NCI-H2171 treated with DMSO at 0.1 percent for 48 hours (cell line): ENCODE results near the gene ANKS1A.
A peak's percentile ranks its signal among the peaks of the same experiment; 100 is the strongest.

Experiments used
- DNase-seq: peaks from one replicate; lab custom pipeline; 2025; lab: John Stamatoyannopoulos, UW

Gene ANKS1A

DNA sequence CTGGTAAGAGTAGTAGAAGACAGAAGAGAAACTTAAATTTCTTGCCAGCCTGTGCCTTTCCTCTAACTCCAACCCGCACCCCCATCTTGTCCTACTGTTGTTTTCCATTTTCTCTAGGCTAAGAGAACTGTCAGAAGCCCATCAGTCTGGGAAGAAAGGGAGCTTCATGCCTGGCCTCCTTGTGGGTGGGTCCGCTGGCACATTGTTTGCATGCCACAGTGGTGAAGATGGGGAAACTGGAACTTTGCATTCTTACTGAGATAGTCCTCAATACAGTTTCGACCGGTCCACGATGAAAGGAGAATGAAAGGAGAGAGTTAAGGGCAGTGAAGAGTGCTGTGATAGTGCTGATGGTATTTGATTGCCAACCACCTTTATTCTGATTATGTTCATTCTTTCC lies 149.0 kb downstream of the ANKS1A start:
- DNase-seq, result no peak

DNA sequence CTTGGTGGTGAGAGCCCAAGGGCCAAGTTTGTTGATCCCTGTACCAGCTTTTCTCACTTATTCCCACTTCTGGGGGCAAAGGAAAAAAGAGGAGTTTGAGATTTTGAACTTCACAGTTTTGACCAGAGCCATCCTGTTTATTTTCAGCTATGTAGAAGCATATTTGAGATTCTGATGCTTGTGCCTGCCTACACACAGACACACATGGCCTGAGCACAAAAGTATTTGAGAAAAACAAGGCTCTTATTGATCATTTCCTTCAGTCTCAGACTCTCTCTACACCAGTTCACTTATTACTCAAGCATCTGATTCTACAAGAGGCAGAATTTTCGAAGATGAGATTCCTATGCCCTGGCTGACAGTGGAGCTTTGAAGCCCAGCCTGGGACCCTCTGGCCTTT lies 151.3 kb downstream of the ANKS1A start:
- DNase-seq, result no peak

DNA sequence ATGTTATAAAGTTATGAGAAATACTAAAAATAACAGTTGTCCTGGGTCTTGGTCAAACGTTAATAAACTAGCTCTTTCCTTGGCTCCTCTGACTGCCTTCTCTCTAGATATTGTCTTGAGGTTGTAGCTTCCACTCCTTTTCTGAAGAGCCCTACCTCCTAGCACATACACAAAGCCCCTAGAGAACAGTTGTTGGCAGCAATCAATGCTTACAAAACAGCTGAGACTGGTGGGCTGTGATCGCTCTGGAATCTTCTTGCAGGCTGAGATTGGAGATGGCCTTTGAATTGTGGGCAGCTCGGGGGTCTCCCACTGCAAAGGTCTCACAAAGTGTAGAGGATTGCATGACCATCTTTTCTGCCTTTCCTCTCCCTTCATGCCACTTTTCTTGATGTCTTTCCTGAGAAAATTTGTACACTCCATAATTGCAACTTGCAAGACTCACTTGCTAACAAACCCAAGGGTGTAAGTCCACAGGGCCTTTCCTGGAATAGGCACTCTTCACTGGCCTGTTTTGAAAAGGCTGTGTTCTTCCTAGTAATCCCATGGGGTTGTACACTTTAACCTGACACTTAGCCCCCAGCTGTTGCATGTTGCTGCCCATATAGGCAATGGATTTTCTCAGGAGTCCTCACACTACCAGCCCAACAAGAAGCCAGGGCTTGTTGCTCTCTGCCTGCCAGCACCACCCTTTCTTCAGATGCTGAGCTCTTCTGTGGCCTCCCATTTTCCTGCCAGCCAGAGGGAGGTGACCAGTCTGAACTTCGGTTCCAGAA lies 152.2 kb downstream of the ANKS1A start:
- DNase-seq, result peak; percentile 30

DNA sequence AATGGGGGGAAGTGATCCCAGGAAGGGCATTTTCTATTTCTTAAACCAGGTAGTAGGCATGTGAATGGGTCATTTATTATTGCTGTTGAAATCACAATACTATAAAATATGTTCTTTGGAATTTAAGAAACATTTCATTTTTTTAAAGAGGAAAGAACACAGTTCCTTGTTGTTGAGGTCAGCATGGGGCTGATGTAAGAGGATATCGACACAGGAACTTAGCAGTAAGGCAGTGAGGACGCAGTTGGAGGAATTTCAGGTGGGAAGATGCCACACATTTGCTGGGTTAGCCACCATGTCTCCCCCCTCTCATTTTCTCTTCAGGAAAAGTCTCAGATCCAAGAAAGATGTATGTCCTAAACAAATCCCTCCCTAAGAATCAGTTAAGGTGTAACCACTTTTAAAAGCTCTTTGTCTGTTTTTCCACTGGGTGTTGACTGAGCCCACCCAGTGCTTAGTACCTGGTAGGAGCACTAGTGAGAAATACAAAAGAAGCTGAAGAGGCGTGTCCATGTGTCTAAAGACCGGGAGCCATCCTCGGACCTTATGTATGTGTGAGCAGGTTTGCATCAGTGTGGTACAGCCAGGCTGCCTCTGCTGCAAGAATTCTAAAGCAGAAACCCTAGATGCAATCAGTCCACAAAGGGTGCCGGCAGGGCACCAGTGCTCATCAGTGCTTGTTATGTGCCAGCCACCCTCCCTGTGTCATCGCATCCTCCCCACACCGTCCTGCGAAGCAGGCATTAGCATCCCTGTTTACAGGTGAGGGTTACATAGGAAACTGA lies 153.2 kb downstream of the ANKS1A start:
- no peak for DNase-seq

DNA sequence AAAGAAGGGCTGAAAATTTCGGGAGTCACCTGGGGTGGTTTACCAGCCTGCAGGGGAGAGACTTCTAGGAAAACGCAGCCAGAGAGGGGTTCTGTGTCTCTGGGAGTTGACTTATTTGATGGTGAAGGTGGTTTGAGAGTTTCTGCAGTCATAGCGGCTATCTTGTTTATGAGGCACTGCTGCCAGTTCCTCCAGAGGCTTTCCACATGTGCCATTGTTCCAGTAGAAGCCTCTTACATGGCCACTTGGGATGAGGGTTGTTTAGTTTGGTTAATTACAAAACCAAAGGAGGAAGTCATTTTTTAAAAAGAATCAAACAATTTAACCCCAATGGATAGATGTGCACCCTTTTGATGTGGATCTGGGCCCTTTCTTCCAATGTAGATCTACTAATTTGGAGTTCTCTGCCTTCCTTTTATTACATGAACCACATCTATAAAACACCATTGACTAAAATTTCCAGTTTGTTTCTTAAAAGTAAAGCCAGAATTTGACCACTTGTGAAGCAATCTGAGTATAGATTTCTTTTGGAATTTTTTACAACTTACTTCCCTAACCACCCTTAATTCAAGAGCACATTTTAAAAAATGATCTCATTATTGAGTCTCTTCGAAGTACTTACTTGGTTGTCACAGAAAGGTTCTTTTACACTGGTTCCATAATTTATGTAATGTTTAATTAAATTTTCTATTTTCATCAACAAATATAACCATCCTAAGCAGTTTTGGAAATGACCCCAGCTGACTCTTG lies 154.5 kb downstream of the ANKS1A start:
- no peak for DNase-seq

GRCh38 chr6:35044145-35044745 lies 155.2 kb downstream of the ANKS1A start:
- no peak for DNase-seq

- peak; percentile 89 for DNase-seq
Observed at GRCh38 chr6:35044761-35045421, 155.8 kb downstream of the ANKS1A start.

- no peak for DNase-seq
Observed at GRCh38 chr6:35046103-35046502, 157.0 kb downstream of the ANKS1A start.

GRCh38 chr6:35046862-35047261 lies 157.8 kb downstream of the ANKS1A start:
- peak; percentile 12 for DNase-seq

DNA sequence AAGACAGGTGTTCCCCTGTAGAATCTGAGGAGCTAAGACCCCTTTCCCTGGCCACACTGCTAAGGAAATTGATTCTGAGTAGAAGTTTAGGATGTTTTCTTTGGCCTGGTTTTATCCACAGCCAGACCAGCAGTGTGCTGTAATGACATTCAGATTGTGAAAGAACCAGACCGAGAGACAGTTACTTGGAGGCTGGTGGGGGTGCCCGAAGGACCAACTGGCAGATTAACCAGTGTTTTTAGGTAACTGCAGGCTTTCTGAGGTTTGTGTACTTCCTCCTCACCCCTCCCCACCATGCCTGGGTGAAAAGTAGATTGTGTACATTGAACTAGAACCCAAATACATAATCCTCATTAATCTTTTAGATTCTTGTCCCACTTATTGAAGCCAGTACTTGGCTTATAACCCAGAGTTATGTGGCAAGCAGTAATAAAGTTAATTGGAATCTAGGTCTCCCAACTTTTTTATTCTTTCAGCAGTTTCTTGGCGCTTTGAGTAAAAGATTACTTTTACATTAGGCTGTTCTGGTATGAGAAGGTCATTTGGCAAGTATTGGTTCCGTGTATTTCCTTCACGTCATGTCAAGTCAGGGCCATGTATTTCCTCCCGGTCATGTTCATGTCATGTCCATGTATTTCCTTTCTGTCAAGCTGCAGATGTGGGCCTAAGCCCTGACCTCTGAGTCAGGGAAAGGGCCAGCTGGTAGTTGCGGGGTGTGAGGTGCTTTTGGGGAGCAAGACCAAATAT lies 158.4 kb downstream of the ANKS1A start:
- DNase-seq, result no peak

- no peak for DNase-seq
Observed at GRCh38 chr6:35048031-35048613, 159.1 kb downstream of the ANKS1A start.

GRCh38 chr6:35048631-35049083 lies 159.6 kb downstream of the ANKS1A start:
- DNase-seq, result peak; percentile 82

GRCh38 chr6:35049156-35049735 lies 160.2 kb downstream of the ANKS1A start:
- no peak for DNase-seq

DNA sequence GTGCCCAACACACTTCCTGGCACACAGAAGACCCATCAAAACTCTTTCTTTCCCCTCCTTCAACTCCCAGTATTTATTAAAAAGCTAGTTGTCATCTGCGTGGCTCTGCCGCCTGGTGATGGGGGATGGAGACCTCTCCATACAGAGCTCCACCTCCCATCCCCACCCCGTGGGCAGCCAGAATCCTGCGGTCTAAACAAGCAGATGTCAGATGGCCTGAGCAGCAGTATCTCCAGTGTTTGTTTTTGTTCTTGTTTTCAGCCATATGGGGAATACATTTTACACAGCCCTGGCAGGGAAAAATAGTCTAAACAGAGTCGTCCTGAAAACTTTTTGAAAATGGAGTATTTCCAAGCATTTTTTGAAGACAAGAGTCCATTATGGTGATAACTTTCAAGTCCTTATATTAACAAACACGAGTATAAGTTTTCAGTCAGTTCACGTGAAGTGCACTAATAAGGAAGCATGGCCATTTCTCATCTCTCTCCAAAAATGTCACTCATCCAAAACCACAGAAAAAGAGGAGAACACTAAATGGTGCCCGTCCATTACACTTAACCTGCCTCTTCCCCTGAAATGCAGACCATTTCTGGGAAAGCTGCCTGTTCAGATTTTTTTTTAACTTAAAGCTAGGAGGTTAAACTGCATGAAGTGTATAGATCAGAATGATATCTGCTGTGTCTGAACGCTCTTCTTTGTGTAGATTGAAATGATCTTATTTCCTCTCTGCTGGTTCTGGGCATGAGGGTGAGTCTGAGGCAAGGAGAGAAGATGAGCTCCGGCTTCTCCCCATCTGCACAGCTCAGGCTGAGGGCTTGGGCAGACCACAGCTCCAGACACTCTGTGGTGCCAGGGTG lies 161.1 kb downstream of the ANKS1A start:
- DNase-seq, result peak; percentile 89

GRCh38 chr6:35050757-35051330 lies 161.8 kb downstream of the ANKS1A start:
- no peak for DNase-seq

- no peak for DNase-seq
Observed at GRCh38 chr6:35051396-35051795, 162.3 kb downstream of the ANKS1A start.

DNA sequence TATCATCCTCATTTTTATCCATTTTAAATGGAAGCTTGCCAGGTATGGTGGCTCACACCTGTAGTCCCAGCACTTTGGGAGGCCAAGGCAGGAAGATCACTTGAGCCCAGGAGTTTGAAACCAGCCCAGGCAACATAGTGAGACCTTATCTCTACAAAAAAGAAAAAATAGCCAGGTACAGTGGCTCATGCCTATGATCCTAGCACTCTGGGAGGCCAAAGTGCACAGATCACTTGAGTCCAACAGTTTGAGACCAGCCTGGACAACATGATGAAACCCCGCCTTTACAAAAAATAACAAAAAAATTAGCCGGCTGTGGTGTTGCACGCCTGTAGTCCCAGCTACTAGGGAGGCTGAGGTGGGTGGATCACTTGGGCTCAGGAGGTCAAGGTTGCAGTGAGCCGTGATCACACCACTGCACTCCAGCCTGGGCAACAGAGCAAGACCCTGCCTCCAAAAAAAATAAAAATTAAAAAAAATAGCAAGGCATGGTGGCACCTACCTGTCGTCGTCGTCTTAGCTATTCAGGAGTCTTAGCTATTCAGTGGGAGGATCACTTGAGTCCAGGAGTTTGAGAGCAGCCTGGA lies 163.0 kb downstream of the ANKS1A start:
- no peak for DNase-seq
